K562 (cell line): ENCODE measurements around the gene SLC2A8. TPM values are rescaled to one million over a fixed set of nuclear protein-coding genes. Genes with fewer than 3 reads are reported as not detected.

Source experiments
- ATAC-seq: fragments of 200-7000 bp; cut with Tn5 transposase; 3 replicates; pipeline ENCODE4 v1.9.1; 2020; ENCODE audit warnings: moderate library complexity
- BruUV-seq: library from RNA; stranded (reverse); fragments of 400-500 nt; replicated peaks from 2 replicates; lab custom pipeline; 2021; lab: Mats Ljungman, UMichigan
- CTCF ChIA-PET: fragments of 300-600 bp; formaldehyde crosslinking; extraction: SDS; loops from one replicate; lab custom pipeline; 2021; ENCODE audit warnings: low intra/inter-chr PET ratio; lab: Yijun Ruan, JAX
- POLR2A ChIA-PET: fragments of 300-600, 350-650 bp; sonication (Branson Sonifier 250); formaldehyde crosslinking; extraction: SDS; loops from one replicate; lab custom pipeline; 2021; ENCODE audit warnings: antibody characterized with exemption, inconsistent platforms; lab: Yijun Ruan, JAX
- DNase-seq, 4 experiments: peaks; one replicate each; pipeline versions ENCODE4 v3.0.0 to v3.0.0-alpha.2; 2011 to 2018; ENCODE audit warnings: low spot score in 3 of 4, mixed read lengths in 3 of 4; ENCODE audit errors: extremely low read depth in 1 of 4
- FAIRE-seq: peaks from 2 replicates; lab custom pipeline; 2011; peaks lifted over from hg19 to GRCh38; lab: Jason Lieb, UNC
- H2AFZ ChIP-seq: 2 replicates; pipeline ENCODE4 v1.6.0; 2011; ENCODE audit warnings: low read depth, low read length, control low read depth, inconsistent platforms
- H3K27ac ChIP-seq: fragments of 200-600 bp; 3 replicates; pipeline ENCODE4 v1.8.0; 2011; ENCODE audit warnings: low read depth, mild to moderate bottlenecking, control low read depth, inconsistent platforms, low read length, moderate library complexity, mixed read lengths; ENCODE audit errors: extremely low read depth
- H3K27me3 ChIP-seq, 2 experiments: fragments of 300-600 bp in 1 of 2; 2 replicates in 1 of 2; 3 replicates in 1 of 2; pipeline versions ENCODE4 v1.6.0 to v1.8.0; 2011; ENCODE audit warnings: inconsistent platforms in 2 of 2, low read length in 2 of 2, mild to moderate bottlenecking in 1 of 2, mixed read lengths in 1 of 2, moderate library complexity in 1 of 2; ENCODE audit not compliant: control insufficient read depth in 2 of 2, insufficient read depth in 2 of 2
- H3K36me3 ChIP-seq: fragments of 300-600 bp; 3 replicates; pipeline ENCODE4 v1.8.0; 2011; ENCODE audit warnings: mild to moderate bottlenecking, low read length, inconsistent platforms; ENCODE audit not compliant: control insufficient read depth, insufficient read depth
- H3K4me1 ChIP-seq, 2 experiments: fragments of 200-600 bp in 1 of 2; replicated peaks in 1 of 2; 2 replicates in 1 of 2; 3 replicates in 1 of 2; pipeline versions ENCODE4 v1.5.1 to v1.8.0; 2011; ENCODE audit warnings: inconsistent platforms in 2 of 2, low read length in 2 of 2, mild to moderate bottlenecking in 1 of 2, mixed read lengths in 1 of 2, moderate library complexity in 1 of 2; ENCODE audit not compliant: control insufficient read depth in 2 of 2, insufficient read depth in 2 of 2
- H3K4me2 ChIP-seq: 2 replicates; pipeline ENCODE4 v1.6.1; 2011; ENCODE audit warnings: low read length, control low read depth, inconsistent platforms, mixed read lengths; ENCODE audit not compliant: insufficient read depth
- H3K4me3 ChIP-seq: fragments of 200-600 bp; sonication (generic), shearing (Covaris generic); 2 replicates; pipeline ENCODE4 v1.5.1; 2016; ENCODE audit warnings: control low read depth, inconsistent platforms
- H3K79me2 ChIP-seq: fragments of 200-600 bp; 3 replicates; pipeline ENCODE4 v1.8.0; 2011; ENCODE audit warnings: low read length, inconsistent platforms; ENCODE audit not compliant: control insufficient read depth, insufficient read depth
- H3K9ac ChIP-seq, 2 experiments: 2 replicates each; pipeline versions ENCODE4 v1.6.0 to v1.6.1; 2011; ENCODE audit warnings: low read depth in 2 of 2, low read length in 2 of 2, control low read depth in 1 of 2, inconsistent platforms in 1 of 2, mild to moderate bottlenecking in 1 of 2, mixed read lengths in 1 of 2; ENCODE audit not compliant: insufficient read depth in 1 of 2
- H3K9me1 ChIP-seq: one replicate; pipeline ENCODE4 v1.6.0; 2011; ENCODE audit warnings: inconsistent platforms, mild to moderate bottlenecking, low read length, moderate library complexity; ENCODE audit not compliant: control insufficient read depth, insufficient read depth
- H3K9me3 ChIP-seq: replicated peaks from 2 replicates; pipeline ENCODE4 v1.5.1; 2011; ENCODE audit warnings: low read depth, low read length, inconsistent platforms; ENCODE audit not compliant: control insufficient read depth, insufficient read depth
- H4K20me1 ChIP-seq: replicated peaks from 2 replicates; pipeline ENCODE4 v1.6.1; 2011; ENCODE audit warnings: low read length, inconsistent platforms, mixed read lengths; ENCODE audit not compliant: control insufficient read depth, insufficient read depth
- CTCF ChIP-seq, 3 experiments: IDR thresholded peaks in 2 of 3; conservative IDR thresholded peaks in 1 of 3; 2 replicates each; pipeline ENCODE4 v1.5.1; 2011 to 2012; ENCODE audit warnings: low read length in 3 of 3, mild to moderate bottlenecking in 3 of 3, control low read depth in 2 of 3, improper control_type of control experiment in 1 of 3, inconsistent platforms in 1 of 3, low read depth in 1 of 3, mixed read lengths in 1 of 3, moderate library complexity in 1 of 3; ENCODE audit not compliant: insufficient read depth in 2 of 3
- FOXK1 ChIP-seq: sonication (generic); formaldehyde crosslinking; IDR thresholded peaks from 2 replicates; pipeline ENCODE4 v1.8.0; 2022; ENCODE audit warnings: missing genetic modification reagents, mild to moderate bottlenecking, borderline replicate concordance
- HBP1 ChIP-seq: fragments of 450-650 bp; formaldehyde crosslinking; IDR thresholded peaks from 2 replicates; pipeline ENCODE4 v1.4.0; 2022; ENCODE audit warnings: missing genetic modification characterization
- KAT7 ChIP-seq: sonication (generic); formaldehyde crosslinking; IDR thresholded peaks from 2 replicates; pipeline ENCODE4 v1.8.0; 2022; ENCODE audit warnings: missing genetic modification reagents, mild to moderate bottlenecking, borderline replicate concordance
- LARP7 ChIP-seq: fragments of 450-650 bp; IDR thresholded peaks from 2 replicates; pipeline ENCODE4 v1.6.1; 2016
- MIER1 ChIP-seq: fragments of 450-650 bp; IDR thresholded peaks from 2 replicates; pipeline ENCODE4 v1.6.1; 2016; ENCODE audit warnings: antibody characterized with exemption, mild to moderate bottlenecking, low read depth
- NBN ChIP-seq: fragments of 450-650 bp; IDR thresholded peaks from 2 replicates; pipeline ENCODE4 v1.6.1; 2016; ENCODE audit warnings: low read depth, mild to moderate bottlenecking
- SAP30 ChIP-seq: fragments of 200-600 bp; sonication (generic); IDR thresholded peaks from 2 replicates; pipeline ENCODE4 v1.6.1; 2012; ENCODE audit warnings: borderline replicate concordance, low read depth, mild to moderate bottlenecking, moderate library complexity, low read length, control low read depth, inconsistent platforms; ENCODE audit not compliant: insufficient read depth, poor library complexity, severe bottlenecking
- ZNF311 ChIP-seq: fragments of 250-450 bp; sonication (Bioruptor Pico); IDR thresholded peaks from 2 replicates; pipeline ENCODE4 v1.4.0; 2020; ENCODE audit warnings: mild to moderate bottlenecking, moderate library complexity
- WGBS: fragments of 100-300 bp; shearing (Covaris generic); methylation state at CpG from one replicate; pipeline ENCODE4 v1.1.6; 2016; ENCODE audit warnings: low coverage, mixed read lengths; ENCODE audit not compliant: insufficient coverage; ENCODE audit errors: missing lambda C conversion rate; 5-methylcytosine and 5-hydroxymethylcytosine counted together
- in situ Hi-C: fragments of 300-500 bp; cut with MboI; formaldehyde crosslinking; loops from 4 replicates; pipeline ENCODE4 v1.15.0; 2018; ENCODE audit warnings: inconsistent platforms, mixed read lengths
- intact Hi-C: fragments of 100-400 bp; cut with micrococcal nuclease; formaldehyde crosslinking; loops from 2 replicates; pipeline ENCODE4 v1.14.2; 2022
- polyA plus RNA-seq, 8 experiments: library from polyadenylated mRNA; depleted of rRNA in 4 of 8; stranded (reverse) in 5 of 8; unstranded in 3 of 8; fragments of >200 nt; fragmentation: Nextera tagmentation in 2 of 8; fragmentation: Illumina TruSeq in 1 of 8; extraction: Ambion mirVana in 2 of 8; extraction: Trizol in 1 of 8; gene quantifications; 2 replicates each; pipeline versions ENCODE4 v1.2.1 to v1.2.3, GENCODE V29; 2011 to 2014; ENCODE audit warnings: inconsistent platforms in 1 of 8, missing spikeins in 1 of 8
- total RNA-seq, 7 experiments: library from RNA; depleted of rRNA in 6 of 7; stranded (reverse); fragments of >200 nt in 6 of 7; fragmentation: Illumina TruSeq in 2 of 7; extraction: Trizol in 2 of 7; gene quantifications; 2 replicates each; pipeline versions ENCODE4 v1.2.1 to v1.2.3, GENCODE V29; 2011 to 2021; ENCODE audit warnings: low replicate concordance in 1 of 7
- TF ChIP-seq, protein P1 (sequence below): fragments of 250-450 bp; sonication (Bioruptor Pico); IDR thresholded peaks from 2 replicates; pipeline ENCODE4 v1.5.0; 2021

Gene SLC2A8
- total and polyA plus RNA-seq, 9 of the 15 experiments (the other 6 are each of a cell fraction or from before 2014, with no cell fraction given): 0.13 to 12.9 (median 5.2) TPM

DNA sequence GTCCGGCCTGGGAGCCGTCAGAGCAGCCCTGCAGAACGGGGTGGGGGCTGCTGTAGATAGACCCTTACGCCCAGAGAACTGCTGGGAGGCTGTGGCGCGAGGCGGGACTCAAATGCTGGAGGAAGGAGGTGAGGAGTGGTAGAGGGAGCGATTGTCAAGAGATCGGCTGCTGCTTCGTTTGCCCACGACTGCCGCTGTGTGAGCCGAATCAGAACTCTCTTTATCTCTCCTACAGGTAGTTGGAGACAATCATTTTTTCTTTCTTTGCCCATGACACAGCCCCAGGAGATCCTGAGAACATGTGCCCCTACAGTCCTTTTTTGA lies 27.7 kb downstream of the SLC2A8 start:
- peak overlapping the region; percentile 94 for H2AFZ ChIP-seq
- H3K79me2 ChIP-seq: peaks cover 49% of the 10 kb centered on the region
- in situ Hi-C loops: no loop called here
- POLR2A ChIA-PET: interaction anchor here (0.5 to 2.5 kb wide), 10 partner anchors 9 to 232 kb away, joined by 3 to 30 read pairs (median 4); partner anchors contain the start of genes LRSAM1 and RPL12
- no peaks in the 10 kb centered on the region for H3K27me3 ChIP-seq
- DNase-seq (peak in 1 of 4 experiments; percentile 50), FAIRE-seq (no peak)
- peak overlapping the region; percentile 97 for H3K4me2 ChIP-seq
- H3K9me1 ChIP-seq: no peaks in the 10 kb centered on the region
- H4K20me1 ChIP-seq: no peaks in the 10 kb centered on the region
- WGBS: 2% methylated on average over 13 of the region's 13 CpGs
- H3K4me1 ChIP-seq: peaks cover 26 to 28% of the 10 kb centered on the region in 2 experiments
- peak overlapping the region; percentile 87 for H3K4me3 ChIP-seq
- BruUV-seq: TSS peak; percentile 77
- H3K27ac ChIP-seq: peak overlapping the region; percentile 81
- TF ChIP-seq, protein P1, sequence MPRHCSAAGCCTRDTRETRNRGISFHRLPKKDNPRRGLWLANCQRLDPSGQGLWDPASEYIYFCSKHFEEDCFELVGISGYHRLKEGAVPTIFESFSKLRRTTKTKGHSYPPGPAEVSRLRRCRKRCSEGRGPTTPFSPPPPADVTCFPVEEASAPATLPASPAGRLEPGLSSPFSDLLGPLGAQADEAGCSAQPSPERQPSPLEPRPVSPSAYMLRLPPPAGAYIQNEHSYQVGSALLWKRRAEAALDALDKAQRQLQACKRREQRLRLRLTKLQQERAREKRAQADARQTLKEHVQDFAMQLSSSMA (CRISPR knock-in tag): no peak
- TF ChIP-seq CTCF (IDR thresholded peaks at IDR 0.05 in 2 of 3, conservative IDR thresholded peaks at IDR 0.05 in 1 of 3; ENCODE audit: insufficient read depth in 2 of 3, low read depth in 1 of 3, low read length in 3 of 3): peak in 1 of 3 experiments; percentile 12; a peak in 2 of 6 replicates
- TF ChIP-seq NBN: 0 out of 2 replicates have a peak, but pooled peaks have one; percentile 12
- TF ChIP-seq ZNF311 (CRISPR knock-in tag): no peak
- peak; percentile 7 for TF ChIP-seq SAP30
- TF ChIP-seq LARP7: 0 out of 2 replicates have a peak, but pooled peaks have one; percentile 22
- 0 out of 2 replicates have a peak, but pooled peaks have one; percentile 0 for TF ChIP-seq MIER1
- TF ChIP-seq KAT7 (CRISPR knock-in tag): no peak; the same call in 1 of the 2 replicates
- TF ChIP-seq HBP1: no peak
- no peak for TF ChIP-seq FOXK1
- TF ChIP-seq, all 486 proteins: peak for 5
- CTCF ChIA-PET: no interaction called here
- no peaks in the 10 kb centered on the region for H3K9me3 ChIP-seq
- peak overlapping the region; percentile 84 to 96 for H3K9ac ChIP-seq
- ATAC-seq: peak; percentile 44
- H3K36me3 ChIP-seq: peaks cover 19% of the 10 kb centered on the region
- intact Hi-C loops: loop anchor here (10.0 kb wide), 1 partner anchor 200 kb away; no protein-coding TSS in a partner anchor
